Left kidney (tissue), 2 donors: ENCODE results near the gene ARHGDIB. TPM values are rescaled to one million over a fixed set of nuclear protein-coding genes. Genes with fewer than 3 reads are reported as not detected.

Source experiments
- DNase-seq: peaks from one replicate; pipeline ENCODE4 v3.0.0-alpha.2; 2013
- polyA plus RNA-seq: library from polyadenylated mRNA; unstranded; fragments of 120-200 nt; gene quantifications from one replicate; pipeline ENCODE4 v1.2.1, GENCODE V29; 2013; ENCODE audit not compliant: insufficient read length

ARHGDIB gene
- polyA plus RNA-seq, 1 donor = 42.8 TPM

DNA sequence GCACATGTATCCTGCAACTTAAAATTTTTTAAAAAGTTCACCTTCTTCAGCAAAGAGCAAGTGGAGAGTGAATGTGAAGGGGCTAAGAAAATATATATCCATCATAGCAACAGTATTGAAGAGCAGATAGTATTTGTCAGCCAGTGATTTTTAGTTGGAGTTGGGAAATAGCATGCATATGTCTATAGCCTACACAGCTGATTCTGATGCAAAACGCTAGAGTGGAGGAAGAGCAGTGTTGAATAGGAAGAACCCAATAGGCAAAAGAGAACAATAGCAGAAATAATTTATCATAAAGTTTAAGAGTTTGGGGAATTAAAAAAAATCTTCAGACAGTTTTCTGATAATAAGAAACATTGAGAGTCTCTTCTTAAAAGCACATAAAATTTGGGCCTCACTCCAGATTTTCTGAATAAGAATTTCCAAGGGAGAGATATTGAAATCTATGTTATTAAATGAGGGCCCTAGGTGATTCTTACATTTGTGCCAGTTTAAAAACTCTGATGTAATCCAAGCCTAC lies 23.4 kb upstream of the ARHGDIB start:
- no peak for DNase-seq

DNA sequence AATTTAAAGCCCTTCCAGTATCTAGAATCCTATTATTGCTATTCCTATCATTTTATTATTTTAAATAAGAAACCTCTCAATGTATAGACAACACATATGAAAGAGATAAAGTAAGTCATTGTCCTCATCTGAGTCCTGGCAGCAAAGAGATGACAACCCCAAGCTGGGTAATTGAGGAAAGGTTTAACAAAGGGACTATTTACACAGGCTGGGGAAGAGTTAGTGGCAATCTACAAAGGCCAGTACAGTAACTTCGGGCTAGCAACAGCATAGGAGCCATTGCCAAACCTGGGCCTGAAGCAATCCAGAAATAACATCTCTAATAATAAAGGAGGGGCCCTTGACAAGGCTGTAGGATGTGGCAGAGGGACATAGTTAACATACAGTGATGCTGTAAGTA lies 22.6 kb upstream of the ARHGDIB start:
- DNase-seq = no peak

GRCh38 chr12:14982991-14983390 lies 21.6 kb upstream of the ARHGDIB start:
- DNase-seq = no peak

GRCh38 chr12:14982562-14982961 lies 21.2 kb upstream of the ARHGDIB start:
- DNase-seq = no peak

DNA sequence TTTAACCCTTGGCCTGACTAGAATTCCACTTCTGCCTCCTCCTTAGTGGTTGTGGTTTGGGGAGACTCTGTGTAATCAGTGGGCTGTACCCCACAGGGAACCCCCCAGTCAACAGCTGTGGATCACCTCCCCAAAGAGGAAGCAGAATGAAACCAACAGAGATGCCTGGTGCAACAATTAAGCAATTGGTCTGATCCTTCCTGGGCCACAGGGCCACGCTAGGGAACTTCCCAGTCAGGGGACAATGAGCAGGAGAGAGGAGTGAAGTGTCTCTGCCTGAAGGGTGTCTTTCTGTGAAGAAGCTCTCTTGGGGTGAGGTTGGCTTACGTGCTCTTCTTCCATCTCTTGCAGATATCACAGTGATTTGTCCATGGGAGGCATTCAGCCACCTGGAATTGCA lies 19.6 kb upstream of the ARHGDIB start:
- DNase-seq = no peak

- DNase-seq = no peak
Measured at GRCh38 chr12:14979468-14979867, 18.1 kb upstream of the ARHGDIB start.

- no peak for DNase-seq
Measured at GRCh38 chr12:14976658-14977057, 15.3 kb upstream of the ARHGDIB start.

- no peak for DNase-seq
Measured at GRCh38 chr12:14975457-14975856, 14.1 kb upstream of the ARHGDIB start.

GRCh38 chr12:14974633-14975032 lies 13.2 kb upstream of the ARHGDIB start:
- no peak for DNase-seq

GRCh38 chr12:14972816-14973215 lies 11.4 kb upstream of the ARHGDIB start, which contains the start of gene PDE6H:
Gene PDE6H, plus strand, starts transcription at chr12:14973042. Its CDS starts 4,971 bp downstream, at chr12:14978013.
- DNase-seq = no peak

GRCh38 chr12:14970473-14970872 lies 9.1 kb upstream of the ARHGDIB start:
- DNase-seq = no peak

GRCh38 chr12:14968478-14968877 lies 7.1 kb upstream of the ARHGDIB start:
- no peak for DNase-seq

- DNase-seq = no peak
Measured at GRCh38 chr12:14965221-14965620, 3.8 kb upstream of the ARHGDIB start.

DNA sequence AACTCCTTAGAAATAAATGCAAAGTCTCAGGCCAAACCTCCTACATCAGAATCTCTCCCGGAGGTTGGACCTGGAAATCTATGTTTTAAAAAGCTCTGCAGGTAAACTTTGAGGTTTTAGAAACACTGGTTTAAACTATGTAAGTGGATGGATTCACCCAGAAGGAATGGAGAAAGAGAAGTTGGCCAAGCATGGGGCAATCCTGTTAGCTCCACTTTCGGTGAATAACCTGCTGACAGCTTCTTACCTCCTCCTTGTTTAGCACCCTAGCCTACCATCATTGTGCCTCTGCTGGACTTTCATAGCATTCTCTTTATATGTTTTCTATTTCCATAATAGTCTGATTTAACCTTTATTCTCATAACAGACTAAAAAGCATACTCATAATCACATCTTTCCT lies 3.0 kb upstream of the ARHGDIB start:
- DNase-seq = no peak

DNA sequence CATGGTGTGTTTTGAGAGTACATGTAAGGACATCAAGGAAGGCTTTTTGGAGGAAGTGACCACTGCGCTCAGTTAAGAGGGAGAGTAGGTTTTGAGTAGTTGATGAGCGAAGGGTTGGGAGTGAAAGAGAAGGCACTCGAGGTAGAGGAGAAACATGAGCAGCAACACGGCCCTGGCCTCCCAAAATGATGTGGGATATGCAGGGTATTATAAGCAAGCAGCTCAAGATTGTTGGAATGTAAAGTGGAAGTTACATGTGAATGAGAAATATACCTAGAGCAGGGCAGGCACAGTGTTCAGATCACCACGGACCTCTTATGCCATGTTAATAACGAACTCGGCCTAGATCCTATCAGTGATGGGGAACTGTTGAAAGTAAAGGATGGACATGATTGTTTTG lies 2.1 kb upstream of the ARHGDIB start:
- DNase-seq = no peak

GRCh38 chr12:14962797-14963196 lies 1.4 kb upstream of the ARHGDIB start:
- no peak for DNase-seq

DNA sequence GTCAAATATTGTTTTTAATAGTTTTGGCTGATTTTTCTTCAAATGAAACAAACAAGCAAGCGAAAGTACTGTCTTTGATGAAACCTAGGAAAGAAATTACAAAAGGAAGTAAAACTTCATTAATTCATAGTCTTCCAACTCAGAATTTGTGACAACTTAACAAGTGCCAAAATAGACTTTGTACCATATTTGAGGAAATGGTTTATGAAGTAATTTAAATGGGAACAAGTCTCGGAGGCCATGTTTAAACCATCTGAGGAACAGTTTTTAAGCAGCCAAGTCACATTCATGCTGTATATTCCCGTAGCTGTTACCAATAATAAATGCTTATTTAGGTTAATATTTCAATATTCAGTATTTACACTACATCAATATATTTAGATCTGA lies 745 bp upstream of the ARHGDIB start:
- no peak for DNase-seq

DNA sequence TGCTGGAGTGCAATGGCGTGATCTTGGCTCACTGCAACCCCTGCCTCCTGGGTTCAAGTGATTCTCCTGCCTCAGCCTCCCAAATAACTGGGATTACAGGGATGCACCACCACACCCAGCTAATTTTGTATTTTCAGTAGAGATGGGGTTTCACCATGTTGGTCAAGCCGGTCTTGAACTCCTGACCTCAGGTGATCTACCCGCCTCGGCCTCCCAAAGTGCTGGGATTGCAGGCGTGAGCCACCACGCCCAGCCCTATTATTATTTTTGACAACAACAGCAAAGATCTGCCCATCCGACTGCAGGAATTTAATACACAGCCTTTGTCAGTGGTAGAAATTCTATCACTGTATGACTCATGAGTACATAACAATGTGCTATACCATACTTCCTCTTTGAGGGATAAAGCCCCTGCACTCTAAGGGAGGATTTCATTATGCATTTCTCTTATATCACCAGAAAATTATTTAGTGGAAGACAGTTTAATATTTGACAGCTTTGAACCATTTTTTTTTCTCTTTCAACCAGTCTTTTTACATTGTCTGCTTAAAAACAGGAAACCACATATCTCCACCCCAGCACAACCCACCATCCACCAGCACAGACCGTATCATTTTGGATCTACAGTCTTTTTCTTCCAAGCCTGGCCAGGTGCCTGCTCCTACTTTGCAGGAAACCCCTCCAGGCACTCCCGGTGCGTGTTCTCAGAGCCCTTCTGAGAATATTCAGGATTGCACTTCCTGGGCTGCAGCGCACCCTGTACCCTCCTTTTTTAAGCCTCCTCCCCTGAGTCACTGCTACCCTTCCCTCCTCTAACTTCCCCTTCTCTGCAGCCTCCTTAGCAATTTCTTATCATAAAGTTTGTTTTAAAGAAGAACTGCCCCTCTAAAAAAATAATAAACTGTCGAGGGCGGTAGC lies 594 bp downstream of the ARHGDIB start:
- DNase-seq = no peak

DNA sequence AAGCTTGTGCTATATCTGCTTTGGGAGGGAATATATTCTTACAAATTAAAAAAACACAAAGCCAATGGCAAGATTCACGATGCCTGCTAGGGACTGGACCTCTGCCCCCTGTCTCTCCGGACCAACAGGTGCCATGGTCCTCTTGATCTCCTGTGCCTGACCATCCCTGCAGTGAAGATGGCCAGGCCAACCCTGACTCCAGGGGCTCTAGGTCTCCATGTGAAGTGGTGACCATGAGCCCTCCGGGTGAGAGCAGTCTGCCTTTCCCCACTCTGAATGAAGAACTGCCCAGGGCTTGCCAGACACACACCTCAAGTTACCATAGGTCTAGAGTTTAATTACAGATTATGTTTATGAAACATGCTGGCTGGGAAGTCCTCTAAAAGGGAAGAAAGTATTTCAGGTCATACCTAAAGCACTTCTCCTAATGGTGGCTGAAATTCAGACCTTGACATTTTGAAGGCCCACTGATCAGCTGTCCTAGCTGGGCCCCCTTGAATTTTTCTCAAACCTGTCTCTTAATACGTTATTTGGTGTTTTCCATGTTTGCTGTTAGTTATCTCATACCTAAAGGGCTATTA lies 1.4 kb downstream of the ARHGDIB start:
- no peak for DNase-seq

DNA sequence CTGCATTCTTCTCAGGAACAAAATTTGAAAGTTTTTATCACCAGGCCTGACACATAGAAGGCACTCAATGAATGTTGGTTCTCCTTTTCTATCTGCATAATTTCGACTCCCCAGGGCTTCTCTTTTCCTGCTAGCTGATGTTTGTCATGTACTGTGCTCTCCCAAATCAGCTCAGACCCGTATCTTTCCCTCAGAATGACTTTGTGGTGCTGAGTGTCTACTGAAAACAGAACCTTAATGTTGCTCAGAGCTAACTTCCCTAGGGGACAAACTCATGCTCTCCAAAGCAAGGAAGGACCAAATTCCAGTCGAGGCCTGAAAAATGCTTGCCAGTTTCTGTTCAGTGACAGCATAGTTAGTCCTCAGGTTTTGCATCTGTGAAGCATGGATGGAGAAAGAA lies 1.9 kb downstream of the ARHGDIB start:
- no peak for DNase-seq

GRCh38 chr12:14959126-14959440 lies 2.3 kb downstream of the ARHGDIB start:
- no peak for DNase-seq

GRCh38 chr12:14958361-14959125 lies 2.9 kb downstream of the ARHGDIB start:
- DNase-seq = no peak
